ENCODE measurements around the gene GRB7.

The GRB7 gene

DNA sequence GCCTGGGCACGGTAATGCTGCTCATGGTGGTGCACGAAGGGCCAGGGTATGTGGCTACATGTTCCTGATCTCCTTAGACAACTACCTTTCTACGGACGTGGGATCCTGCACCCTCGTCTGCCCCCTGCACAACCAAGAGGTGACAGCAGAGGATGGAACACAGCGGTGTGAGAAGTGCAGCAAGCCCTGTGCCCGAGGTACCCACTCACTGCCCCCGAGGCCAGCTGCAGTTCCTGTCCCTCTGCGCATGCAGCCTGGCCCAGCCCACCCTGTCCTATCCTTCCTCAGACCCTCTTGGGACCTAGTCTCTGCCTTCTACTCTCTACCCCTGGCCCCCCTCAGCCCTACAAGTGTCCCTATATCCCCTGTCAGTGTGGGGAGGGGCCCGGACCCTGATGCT lies 25.9 kb upstream of the GRB7 start:
- Histone ChIP-seq H4K20me1 (ENCODE audit: insufficient read depth, low read length) (no peaks in the 10 kb centered on the region), H2AFZ (ENCODE audit: low read depth, low read length) (no peak overlapping the region), H3K4me1 (ENCODE audit: low read length) (peaks cover 15% of the 10 kb centered on the region), H3K4me3 (ENCODE audit: low read length) (no peak overlapping the region), H3K4me2 (ENCODE audit: low read length) (no peak overlapping the region), H3K9me3 (ENCODE audit: insufficient read depth, low read length) (no peaks in the 10 kb centered on the region), H3K36me3 (replicated peaks; ENCODE audit: low read depth, low read length) (no peaks in the 10 kb centered on the region), H3K27me3 (ENCODE audit: low read depth, low read length) (no peaks in the 10 kb centered on the region), H3K27ac (ENCODE audit: low read length) (no peak overlapping the region), H3K9ac (ENCODE audit: low read length) (no peak overlapping the region), H3K79me2 (ENCODE audit: low read length) (no peaks in the 10 kb centered on the region)
- TF ChIP-seq, protein P1, sequence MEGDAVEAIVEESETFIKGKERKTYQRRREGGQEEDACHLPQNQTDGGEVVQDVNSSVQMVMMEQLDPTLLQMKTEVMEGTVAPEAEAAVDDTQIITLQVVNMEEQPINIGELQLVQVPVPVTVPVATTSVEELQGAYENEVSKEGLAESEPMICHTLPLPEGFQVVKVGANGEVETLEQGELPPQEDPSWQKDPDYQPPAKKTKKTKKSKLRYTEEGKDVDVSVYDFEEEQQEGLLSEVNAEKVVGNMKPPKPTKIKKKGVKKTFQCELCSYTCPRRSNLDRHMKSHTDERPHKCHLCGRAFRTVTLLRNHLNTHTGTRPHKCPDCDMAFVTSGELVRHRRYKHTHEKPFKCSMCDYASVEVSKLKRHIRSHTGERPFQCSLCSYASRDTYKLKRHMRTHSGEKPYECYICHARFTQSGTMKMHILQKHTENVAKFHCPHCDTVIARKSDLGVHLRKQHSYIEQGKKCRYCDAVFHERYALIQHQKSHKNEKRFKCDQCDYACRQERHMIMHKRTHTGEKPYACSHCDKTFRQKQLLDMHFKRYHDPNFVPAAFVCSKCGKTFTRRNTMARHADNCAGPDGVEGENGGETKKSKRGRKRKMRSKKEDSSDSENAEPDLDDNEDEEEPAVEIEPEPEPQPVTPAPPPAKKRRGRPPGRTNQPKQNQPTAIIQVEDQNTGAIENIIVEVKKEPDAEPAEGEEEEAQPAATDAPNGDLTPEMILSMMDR (IDR thresholded peaks at IDR 0.05; ENCODE audit: low read depth, low read length) = no peak
- no peak for TF ChIP-seq EZH2phosphoT487 (IDR thresholded peaks at IDR 0.05; ENCODE audit: low read depth)

DNA sequence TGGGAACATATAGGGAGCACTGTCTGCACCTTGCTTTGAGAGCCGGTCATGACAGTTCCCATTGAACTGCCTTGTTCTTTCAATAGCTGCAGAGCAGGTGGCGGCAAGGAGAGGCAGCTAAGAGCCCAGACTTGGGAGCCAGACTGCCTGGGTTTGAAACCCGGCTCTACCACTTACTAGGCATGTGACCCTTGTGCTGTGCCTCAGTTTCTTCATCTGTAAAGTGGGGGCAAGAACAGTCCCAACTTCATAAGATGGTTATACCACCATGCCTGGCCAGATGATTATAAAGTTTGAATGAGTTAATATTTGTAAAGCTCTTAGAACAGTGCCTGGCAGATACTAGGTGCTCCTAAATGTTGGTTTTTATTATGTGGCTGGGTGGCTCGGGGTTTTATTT lies 23.5 kb upstream of the GRB7 start:
- Histone ChIP-seq H3K36me3 (replicated peaks; ENCODE audit: low read depth, low read length) (no peaks in the 10 kb centered on the region), H3K9me3 (ENCODE audit: insufficient read depth, low read length) (no peaks in the 10 kb centered on the region), H3K4me1 (ENCODE audit: low read length) (peaks cover 16% of the 10 kb centered on the region), H3K4me3 (ENCODE audit: low read length) (no peak overlapping the region), H3K27ac (ENCODE audit: low read length) (no peak overlapping the region), H3K9ac (ENCODE audit: low read length) (no peak overlapping the region), H3K27me3 (ENCODE audit: low read depth, low read length) (no peaks in the 10 kb centered on the region), H3K4me2 (ENCODE audit: low read length) (no peak overlapping the region), H2AFZ (ENCODE audit: low read depth, low read length) (no peak overlapping the region), H4K20me1 (ENCODE audit: insufficient read depth, low read length) (no peaks in the 10 kb centered on the region), H3K79me2 (ENCODE audit: low read length) (no peaks in the 10 kb centered on the region)
- TF ChIP-seq, protein P1 (IDR thresholded peaks at IDR 0.05; ENCODE audit: low read depth, low read length) = no peak
- no peak for TF ChIP-seq EZH2phosphoT487 (IDR thresholded peaks at IDR 0.05; ENCODE audit: low read depth)

DNA sequence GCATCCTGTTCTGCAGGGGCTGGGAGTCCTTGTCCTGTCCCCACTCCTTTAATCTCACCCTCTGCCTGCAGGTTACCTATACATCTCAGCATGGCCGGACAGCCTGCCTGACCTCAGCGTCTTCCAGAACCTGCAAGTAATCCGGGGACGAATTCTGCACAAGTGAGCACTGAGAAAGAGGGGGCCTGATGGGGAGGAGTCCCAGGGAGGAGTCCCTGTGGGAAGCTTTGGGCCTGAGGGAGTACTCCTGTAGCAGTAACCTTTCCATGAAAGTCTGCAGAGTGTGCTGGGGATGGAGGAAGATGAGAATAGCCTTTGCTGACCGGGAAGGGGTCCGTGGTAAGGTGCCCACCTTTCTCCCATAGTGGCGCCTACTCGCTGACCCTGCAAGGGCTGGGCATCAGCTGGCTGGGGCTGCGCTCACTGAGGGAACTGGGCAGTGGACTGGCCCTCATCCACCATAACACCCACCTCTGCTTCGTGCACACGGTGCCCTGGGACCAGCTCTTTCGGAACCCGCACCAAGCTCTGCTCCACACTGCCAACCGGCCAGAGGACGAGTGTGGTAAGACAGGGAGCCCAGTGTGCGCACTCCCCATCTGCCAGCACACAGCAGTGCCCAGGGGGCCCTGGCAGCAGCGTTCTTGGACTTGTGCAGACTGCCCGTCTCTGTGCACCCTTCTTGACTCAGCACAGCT lies 22.2 kb upstream of the GRB7 start:
- Histone ChIP-seq H3K36me3 (replicated peaks; ENCODE audit: low read depth, low read length) (no peaks in the 10 kb centered on the region), H3K27me3 (ENCODE audit: low read depth, low read length) (no peaks in the 10 kb centered on the region), H3K9me3 (ENCODE audit: insufficient read depth, low read length) (no peaks in the 10 kb centered on the region), H3K4me3 (ENCODE audit: low read length) (peak overlapping the region; percentile 72; the same call in 1 of the 2 replicates), H3K9ac (ENCODE audit: low read length) (no peak overlapping the region), H3K4me2 (ENCODE audit: low read length) (peak overlapping the region; percentile 80), H2AFZ (ENCODE audit: low read depth, low read length) (no peak overlapping the region; the same call in 1 of the 2 replicates), H3K27ac (ENCODE audit: low read length) (no peak overlapping the region), H3K79me2 (ENCODE audit: low read length) (no peaks in the 10 kb centered on the region), H3K4me1 (ENCODE audit: low read length) (peaks cover 16% of the 10 kb centered on the region), H4K20me1 (ENCODE audit: insufficient read depth, low read length) (no peaks in the 10 kb centered on the region)
- TF ChIP-seq, protein P1 (IDR thresholded peaks at IDR 0.05; ENCODE audit: low read depth, low read length) = no peak
- no peak for TF ChIP-seq EZH2phosphoT487 (IDR thresholded peaks at IDR 0.05; ENCODE audit: low read depth)

DNA sequence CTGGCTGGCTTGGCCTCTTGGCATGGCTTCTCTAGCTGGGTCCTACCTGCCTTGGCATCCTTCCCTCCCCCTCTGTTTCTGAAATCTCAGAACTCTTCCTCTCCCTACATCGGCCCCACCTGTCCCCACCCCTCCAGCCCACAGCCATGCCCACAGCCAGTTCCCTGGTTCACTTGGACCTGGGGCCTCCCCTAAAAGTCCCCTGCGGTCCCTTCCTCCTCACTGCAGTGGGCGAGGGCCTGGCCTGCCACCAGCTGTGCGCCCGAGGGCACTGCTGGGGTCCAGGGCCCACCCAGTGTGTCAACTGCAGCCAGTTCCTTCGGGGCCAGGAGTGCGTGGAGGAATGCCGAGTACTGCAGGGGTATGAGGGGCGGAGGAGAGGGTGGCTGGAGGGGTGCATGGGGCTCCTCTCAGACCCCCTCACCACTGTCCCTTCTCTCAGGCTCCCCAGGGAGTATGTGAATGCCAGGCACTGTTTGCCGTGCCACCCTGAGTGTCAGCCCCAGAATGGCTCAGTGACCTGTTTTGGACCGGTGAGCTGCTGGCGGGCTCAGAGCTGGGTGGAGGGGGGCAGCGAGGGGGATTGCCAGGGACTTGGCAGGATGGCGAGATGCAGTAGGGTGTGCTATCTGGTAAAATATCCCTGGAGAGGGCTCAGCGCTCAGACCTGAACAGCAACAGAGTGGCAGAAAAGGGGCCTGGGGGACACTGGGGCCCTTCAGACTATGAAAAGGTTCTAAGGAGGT lies 21.5 kb upstream of the GRB7 start:
- H3K36me3 ChIP-seq (replicated peaks; ENCODE audit: low read depth, low read length) = no peaks in the 10 kb centered on the region
- no peak overlapping the region; the same call in 1 of the 2 replicates for H2AFZ ChIP-seq (ENCODE audit: low read depth, low read length)
- H3K27me3 ChIP-seq (ENCODE audit: low read depth, low read length) = no peaks in the 10 kb centered on the region
- H4K20me1 ChIP-seq (ENCODE audit: insufficient read depth, low read length) = no peaks in the 10 kb centered on the region
- H3K9ac ChIP-seq (ENCODE audit: low read length) = peak overlapping the region; percentile 39; the same call in 1 of the 2 replicates
- peaks cover 16% of the 10 kb centered on the region for H3K4me1 ChIP-seq (ENCODE audit: low read length)
- H3K79me2 ChIP-seq (ENCODE audit: low read length) = no peaks in the 10 kb centered on the region
- no peaks in the 10 kb centered on the region for H3K9me3 ChIP-seq (ENCODE audit: insufficient read depth, low read length)
- H3K4me2 ChIP-seq (ENCODE audit: low read length) = peak overlapping the region; percentile 80
- TF ChIP-seq, protein P1 (IDR thresholded peaks at IDR 0.05; ENCODE audit: low read depth, low read length) = no peak; the same call in 1 of the 2 replicates
- TF ChIP-seq EZH2phosphoT487 (IDR thresholded peaks at IDR 0.05; ENCODE audit: low read depth) = no peak
- H3K27ac ChIP-seq (ENCODE audit: low read length) = peak overlapping the region; percentile 3; the same call in 1 of the 2 replicates
- H3K4me3 ChIP-seq (ENCODE audit: low read length) = peak overlapping the region; percentile 72
